Measurements from ENCODE around the gene GRIK4.

DNA sequence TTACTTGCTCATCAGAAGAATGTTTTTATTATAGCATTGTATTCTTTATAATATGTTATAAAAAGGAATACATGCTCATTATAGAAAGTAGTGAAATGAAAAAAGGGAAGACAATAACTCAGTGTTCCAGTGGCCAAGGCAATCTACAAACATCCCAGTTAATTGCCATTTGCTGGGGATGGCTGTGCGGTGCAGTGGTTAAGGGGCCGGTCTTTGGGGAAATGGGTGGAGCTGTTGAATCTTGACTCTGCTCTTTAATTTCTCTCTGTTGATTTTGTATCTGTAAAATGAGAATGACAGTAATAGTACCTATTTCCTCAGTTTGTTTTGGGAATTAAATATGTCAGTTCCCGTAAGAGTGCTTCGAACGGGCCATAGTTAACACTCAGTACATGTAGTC, 299.7 kb downstream of the GRIK4 start:
- TF ChIP-seq EZH2 (IDR thresholded peaks at IDR 0.05; ENCODE audit: borderline replicate concordance, low read length): no peak
- no peak for TF ChIP-seq CTCF (IDR thresholded peaks at IDR 0.05; ENCODE audit: low read length)

All from OCI-LY1 (cell line).